K562 (cell line): ENCODE results near the gene CYSRT1.

Experiments
- ARID3A ChIP-seq: IDR thresholded peaks from 2 replicates; pipeline ENCODE4 v1.6.1; 2012; ENCODE audit warnings: low read depth, low read length, improper control_type of control experiment, borderline replicate concordance
- CHCHD3 ChIP-seq: fragments of 250-450 bp; sonication (Bioruptor Pico); IDR thresholded peaks from 2 replicates; pipeline ENCODE4 v2.1.2; 2022; ENCODE audit warnings: mild to moderate bottlenecking
- MTA3 ChIP-seq: fragments of 450-650 bp; formaldehyde crosslinking; IDR thresholded peaks from 2 replicates; pipeline ENCODE4 v1.6.1; 2017; ENCODE audit warnings: mild to moderate bottlenecking, borderline replicate concordance
- ZNF707 ChIP-seq: fragments of 250-450 bp; sonication (Bioruptor Pico); conservative IDR thresholded peaks from 2 replicates; pipeline ENCODE4 v1.8.0; 2022; ENCODE audit warnings: inconsistent platforms, mild to moderate bottlenecking, moderate library complexity
- TF ChIP-seq, protein P1 (sequence below), 3 experiments: IDR thresholded peaks in 2 of 3; conservative IDR thresholded peaks in 1 of 3; 2 replicates each; pipeline ENCODE4 v1.5.1; 2011 to 2012; ENCODE audit warnings: low read length in 3 of 3, mild to moderate bottlenecking in 3 of 3, control low read depth in 2 of 3, improper control_type of control experiment in 1 of 3, inconsistent platforms in 1 of 3, low read depth in 1 of 3, mixed read lengths in 1 of 3, moderate library complexity in 1 of 3; ENCODE audit not compliant: insufficient read depth in 2 of 3
- TF ChIP-seq, protein P2 (sequence below): fragments of 200-400 bp; formaldehyde crosslinking; IDR thresholded peaks from 2 replicates; pipeline ENCODE4 v1.6.1; 2017; ENCODE audit warnings: mild to moderate bottlenecking, low read depth, low read length, moderate library complexity
- TF ChIP-seq, protein P3 (sequence below), 2 experiments: IDR thresholded peaks in 1 of 2; conservative IDR thresholded peaks in 1 of 2; 2 replicates each; pipeline ENCODE4 v1.6.1; 2016; ENCODE audit warnings: low read depth in 2 of 2, mild to moderate bottlenecking in 1 of 2, missing compliant biosample characterization in 1 of 2, missing genetic modification characterization in 1 of 2, moderate library complexity in 1 of 2
- TF ChIP-seq, protein P4 (sequence below): fragments of 250-450 bp; sonication (Bioruptor Pico); IDR thresholded peaks from 2 replicates; pipeline ENCODE4 v1.4.0; 2020
- TF ChIP-seq, protein P5 (sequence below): fragments of 450-650 bp; IDR thresholded peaks from 2 replicates; pipeline ENCODE4 v1.6.1; 2016; ENCODE audit warnings: low read depth

DNA sequence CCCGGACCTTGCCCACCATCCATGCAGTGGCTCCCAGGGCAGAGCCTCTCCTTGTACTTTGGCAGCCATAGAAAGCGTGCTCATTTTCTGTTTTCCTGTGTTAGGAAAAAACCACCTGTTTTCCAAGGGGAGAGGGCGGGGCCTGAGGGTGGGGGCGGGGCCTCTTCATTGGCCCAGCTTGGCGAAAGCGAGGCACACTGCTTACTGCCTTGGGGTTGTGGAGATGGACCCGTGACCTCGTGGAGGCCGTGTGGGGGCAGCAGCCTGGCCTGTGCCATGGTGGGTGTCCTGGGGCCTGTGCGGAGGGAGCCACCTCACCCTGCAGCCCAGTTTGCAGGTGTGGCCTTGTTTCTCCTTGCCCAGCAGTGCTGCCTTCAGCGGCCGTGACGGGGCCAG is 48.1 kb downstream of the CYSRT1 start:
- TF ChIP-seq, protein P1, sequence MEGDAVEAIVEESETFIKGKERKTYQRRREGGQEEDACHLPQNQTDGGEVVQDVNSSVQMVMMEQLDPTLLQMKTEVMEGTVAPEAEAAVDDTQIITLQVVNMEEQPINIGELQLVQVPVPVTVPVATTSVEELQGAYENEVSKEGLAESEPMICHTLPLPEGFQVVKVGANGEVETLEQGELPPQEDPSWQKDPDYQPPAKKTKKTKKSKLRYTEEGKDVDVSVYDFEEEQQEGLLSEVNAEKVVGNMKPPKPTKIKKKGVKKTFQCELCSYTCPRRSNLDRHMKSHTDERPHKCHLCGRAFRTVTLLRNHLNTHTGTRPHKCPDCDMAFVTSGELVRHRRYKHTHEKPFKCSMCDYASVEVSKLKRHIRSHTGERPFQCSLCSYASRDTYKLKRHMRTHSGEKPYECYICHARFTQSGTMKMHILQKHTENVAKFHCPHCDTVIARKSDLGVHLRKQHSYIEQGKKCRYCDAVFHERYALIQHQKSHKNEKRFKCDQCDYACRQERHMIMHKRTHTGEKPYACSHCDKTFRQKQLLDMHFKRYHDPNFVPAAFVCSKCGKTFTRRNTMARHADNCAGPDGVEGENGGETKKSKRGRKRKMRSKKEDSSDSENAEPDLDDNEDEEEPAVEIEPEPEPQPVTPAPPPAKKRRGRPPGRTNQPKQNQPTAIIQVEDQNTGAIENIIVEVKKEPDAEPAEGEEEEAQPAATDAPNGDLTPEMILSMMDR (IDR thresholded peaks at IDR 0.05 in 2 of 3, conservative IDR thresholded peaks at IDR 0.05 in 1 of 3; ENCODE audit: insufficient read depth in 2 of 3, low read depth in 1 of 3, low read length in 3 of 3), result no peak
- TF ChIP-seq, protein P2, sequence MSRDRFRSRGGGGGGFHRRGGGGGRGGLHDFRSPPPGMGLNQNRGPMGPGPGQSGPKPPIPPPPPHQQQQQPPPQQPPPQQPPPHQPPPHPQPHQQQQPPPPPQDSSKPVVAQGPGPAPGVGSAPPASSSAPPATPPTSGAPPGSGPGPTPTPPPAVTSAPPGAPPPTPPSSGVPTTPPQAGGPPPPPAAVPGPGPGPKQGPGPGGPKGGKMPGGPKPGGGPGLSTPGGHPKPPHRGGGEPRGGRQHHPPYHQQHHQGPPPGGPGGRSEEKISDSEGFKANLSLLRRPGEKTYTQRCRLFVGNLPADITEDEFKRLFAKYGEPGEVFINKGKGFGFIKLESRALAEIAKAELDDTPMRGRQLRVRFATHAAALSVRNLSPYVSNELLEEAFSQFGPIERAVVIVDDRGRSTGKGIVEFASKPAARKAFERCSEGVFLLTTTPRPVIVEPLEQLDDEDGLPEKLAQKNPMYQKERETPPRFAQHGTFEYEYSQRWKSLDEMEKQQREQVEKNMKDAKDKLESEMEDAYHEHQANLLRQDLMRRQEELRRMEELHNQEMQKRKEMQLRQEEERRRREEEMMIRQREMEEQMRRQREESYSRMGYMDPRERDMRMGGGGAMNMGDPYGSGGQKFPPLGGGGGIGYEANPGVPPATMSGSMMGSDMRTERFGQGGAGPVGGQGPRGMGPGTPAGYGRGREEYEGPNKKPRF, result no peak
- TF ChIP-seq CHCHD3 (CRISPR knock-in tag), result no peak
- TF ChIP-seq, protein P3, sequence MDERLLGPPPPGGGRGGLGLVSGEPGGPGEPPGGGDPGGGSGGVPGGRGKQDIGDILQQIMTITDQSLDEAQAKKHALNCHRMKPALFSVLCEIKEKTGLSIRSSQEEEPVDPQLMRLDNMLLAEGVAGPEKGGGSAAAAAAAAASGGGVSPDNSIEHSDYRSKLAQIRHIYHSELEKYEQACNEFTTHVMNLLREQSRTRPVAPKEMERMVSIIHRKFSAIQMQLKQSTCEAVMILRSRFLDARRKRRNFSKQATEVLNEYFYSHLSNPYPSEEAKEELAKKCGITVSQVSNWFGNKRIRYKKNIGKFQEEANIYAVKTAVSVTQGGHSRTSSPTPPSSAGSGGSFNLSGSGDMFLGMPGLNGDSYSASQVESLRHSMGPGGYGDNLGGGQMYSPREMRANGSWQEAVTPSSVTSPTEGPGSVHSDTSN (CRISPR knock-in tag; IDR thresholded peaks at IDR 0.05; ENCODE audit: low read depth), result no peak
- TF ChIP-seq, protein P3 (tag; conservative IDR thresholded peaks at IDR 0.05; ENCODE audit: low read depth), result no peak
- TF ChIP-seq ARID3A, result no peak
- no peak for TF ChIP-seq ZNF707
- TF ChIP-seq, protein P4, sequence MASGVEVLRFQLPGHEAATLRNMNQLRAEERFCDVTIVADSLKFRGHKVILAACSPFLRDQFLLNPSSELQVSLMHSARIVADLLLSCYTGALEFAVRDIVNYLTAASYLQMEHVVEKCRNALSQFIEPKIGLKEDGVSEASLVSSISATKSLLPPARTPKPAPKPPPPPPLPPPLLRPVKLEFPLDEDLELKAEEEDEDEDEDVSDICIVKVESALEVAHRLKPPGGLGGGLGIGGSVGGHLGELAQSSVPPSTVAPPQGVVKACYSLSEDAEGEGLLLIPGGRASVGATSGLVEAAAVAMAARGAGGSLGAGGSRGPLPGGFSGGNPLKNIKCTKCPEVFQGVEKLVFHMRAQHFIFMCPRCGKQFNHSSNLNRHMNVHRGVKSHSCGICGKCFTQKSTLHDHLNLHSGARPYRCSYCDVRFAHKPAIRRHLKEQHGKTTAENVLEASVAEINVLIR (CRISPR knock-in tag), result no peak
- TF ChIP-seq, protein P5, sequence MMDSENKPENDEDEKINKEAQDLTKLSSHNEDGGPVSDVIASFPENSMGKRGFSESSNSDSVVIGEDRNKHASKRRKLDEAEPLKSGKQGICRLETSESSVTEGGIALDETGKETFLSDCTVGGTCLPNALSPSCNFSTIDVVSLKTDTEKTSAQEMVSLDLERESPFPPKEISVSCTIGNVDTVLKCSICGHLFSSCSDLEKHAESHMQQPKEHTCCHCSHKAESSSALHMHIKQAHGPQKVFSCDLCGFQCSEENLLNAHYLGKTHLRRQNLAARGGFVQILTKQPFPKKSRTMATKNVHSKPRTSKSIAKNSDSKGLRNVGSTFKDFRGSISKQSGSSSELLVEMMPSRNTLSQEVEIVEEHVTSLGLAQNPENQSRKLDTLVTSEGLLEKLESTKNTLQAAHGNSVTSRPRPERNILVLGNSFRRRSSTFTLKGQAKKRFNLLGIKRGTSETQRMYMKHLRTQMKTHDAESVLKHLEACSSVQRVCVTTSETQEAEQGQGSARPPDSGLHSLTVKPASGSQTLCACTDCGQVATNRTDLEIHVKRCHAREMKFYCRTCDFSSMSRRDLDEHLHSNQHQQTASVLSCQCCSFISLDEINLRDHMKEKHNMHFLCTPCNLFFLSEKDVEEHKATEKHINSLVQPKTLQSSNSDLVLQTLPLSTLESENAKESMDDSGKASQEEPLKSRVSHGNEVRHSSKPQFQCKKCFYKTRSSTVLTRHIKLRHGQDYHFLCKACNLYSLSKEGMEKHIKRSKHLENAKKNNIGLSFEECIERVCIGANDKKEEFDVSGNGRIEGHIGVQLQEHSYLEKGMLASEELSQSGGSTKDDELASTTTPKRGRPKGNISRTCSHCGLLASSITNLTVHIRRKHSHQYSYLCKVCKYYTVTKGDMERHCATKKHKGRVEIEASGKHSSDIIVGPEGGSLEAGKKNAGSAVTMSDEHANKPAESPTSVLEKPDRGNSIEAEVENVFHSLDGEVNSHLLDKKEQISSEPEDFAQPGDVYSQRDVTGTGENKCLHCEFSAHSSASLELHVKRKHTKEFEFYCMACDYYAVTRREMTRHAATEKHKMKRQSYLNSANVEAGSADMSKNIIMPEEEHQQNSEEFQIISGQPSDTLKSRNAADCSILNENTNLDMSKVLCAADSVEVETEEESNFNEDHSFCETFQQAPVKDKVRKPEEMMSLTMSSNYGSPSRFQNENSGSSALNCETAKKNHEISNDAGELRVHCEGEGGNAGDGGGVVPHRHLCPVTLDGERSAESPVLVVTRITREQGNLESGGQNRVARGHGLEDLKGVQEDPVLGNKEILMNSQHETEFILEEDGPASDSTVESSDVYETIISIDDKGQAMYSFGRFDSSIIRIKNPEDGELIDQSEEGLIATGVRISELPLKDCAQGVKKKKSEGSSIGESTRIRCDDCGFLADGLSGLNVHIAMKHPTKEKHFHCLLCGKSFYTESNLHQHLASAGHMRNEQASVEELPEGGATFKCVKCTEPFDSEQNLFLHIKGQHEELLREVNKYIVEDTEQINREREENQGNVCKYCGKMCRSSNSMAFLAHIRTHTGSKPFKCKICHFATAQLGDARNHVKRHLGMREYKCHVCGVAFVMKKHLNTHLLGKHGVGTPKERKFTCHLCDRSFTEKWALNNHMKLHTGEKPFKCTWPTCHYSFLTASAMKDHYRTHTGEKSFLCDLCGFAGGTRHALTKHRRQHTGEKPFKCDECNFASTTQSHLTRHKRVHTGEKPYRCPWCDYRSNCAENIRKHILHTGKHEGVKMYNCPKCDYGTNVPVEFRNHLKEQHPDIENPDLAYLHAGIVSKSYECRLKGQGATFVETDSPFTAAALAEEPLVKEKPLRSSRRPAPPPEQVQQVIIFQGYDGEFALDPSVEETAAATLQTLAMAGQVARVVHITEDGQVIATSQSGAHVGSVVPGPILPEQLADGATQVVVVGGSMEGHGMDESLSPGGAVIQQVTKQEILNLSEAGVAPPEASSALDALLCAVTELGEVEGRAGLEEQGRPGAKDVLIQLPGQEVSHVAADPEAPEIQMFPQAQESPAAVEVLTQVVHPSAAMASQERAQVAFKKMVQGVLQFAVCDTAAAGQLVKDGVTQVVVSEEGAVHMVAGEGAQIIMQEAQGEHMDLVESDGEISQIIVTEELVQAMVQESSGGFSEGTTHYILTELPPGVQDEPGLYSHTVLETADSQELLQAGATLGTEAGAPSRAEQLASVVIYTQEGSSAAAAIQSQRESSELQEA, result no peak
- TF ChIP-seq MTA3, result no peak
